ENCODE data around the gene ABCC8. TPM values are rescaled to one million over a fixed set of nuclear protein-coding genes. Genes with fewer than 3 reads are reported as not detected.

Gene ABCC8
- polyA plus RNA-seq, 3 donors: 1.8 to 2.8 (median 2.7) TPM

DNA sequence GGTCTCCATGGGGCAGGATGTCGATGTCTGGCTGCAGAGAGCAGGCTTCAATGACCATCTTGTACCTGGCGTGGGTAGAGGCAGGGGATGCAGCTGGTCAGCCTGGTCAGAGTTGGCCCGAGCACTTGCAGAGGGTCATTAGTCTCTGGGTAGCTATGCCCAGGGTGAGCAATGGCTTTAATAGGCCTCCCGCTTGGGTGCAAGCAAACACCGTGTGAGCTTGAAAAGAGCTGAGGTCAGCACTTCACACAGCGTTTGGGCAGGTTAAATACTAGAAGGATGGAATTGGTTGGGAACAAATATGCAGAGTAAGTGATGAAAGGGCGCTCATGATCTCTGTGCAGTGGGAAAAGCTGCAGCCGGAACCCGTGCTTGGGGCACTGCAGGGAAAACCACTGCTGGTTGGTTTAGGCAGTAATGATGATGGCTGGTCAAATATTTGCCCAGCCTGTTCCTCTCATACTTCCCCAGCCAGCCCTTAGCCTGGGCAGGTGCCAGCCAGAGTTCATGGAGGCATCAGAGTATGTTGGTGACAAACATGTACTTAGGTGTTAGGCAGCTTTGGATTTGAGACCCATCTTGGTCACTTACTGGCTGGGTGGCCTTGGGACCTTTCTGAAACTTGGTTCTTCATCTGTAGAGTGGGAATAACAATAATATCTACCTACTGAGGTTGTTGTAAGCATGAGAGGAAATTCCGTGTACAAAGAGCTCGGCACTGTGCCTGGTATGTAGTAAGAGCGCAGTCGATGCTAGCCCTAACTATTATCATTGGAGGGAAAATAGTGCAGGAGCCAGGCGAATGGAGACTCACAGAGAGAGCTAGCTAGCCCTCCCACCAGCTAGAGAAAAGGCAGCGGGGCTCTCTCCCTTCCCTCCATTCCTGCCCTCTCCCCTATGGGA is 63.0 kb downstream of the ABCC8 start:
- no peak for DNase-seq (ENCODE audit: extremely low read depth in 1 of 11, low read depth in 9 of 11, low spot score in 4 of 11)

DNA sequence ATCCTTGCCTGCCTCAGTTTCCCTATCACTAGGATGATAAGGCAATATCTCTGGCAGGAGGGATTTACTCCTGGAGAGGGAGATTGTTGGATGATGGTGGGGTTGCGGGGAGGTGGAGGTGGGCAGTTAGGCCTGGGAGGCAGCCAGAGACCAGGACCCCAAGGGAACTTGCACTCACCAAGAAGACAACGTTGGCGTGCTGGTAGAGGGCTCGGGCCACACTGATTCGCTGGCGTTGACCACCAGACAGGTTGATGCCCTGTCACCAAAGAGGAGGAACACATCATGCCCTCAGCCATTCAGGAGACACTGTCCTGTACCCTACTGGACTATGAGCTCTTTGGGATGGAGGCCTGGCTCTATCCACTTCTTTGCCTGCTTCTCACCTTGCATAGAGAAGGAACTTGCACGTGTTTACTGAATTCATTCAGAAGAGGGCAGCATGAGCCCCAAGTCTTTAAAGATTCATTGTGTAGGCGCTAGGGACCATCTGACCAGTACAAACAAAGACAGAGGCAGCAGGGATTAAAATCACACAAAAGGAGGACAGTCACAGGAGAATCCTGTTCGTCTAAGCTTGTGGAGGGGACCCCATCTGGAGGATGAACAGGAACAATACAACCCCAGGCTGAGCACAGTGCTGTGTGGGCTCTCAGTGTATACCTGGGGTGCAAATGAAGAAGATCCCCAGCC is 64.0 kb downstream of the ABCC8 start:
- no peak for DNase-seq (ENCODE audit: extremely low read depth in 1 of 11, low read depth in 9 of 11, low spot score in 4 of 11)

DNA sequence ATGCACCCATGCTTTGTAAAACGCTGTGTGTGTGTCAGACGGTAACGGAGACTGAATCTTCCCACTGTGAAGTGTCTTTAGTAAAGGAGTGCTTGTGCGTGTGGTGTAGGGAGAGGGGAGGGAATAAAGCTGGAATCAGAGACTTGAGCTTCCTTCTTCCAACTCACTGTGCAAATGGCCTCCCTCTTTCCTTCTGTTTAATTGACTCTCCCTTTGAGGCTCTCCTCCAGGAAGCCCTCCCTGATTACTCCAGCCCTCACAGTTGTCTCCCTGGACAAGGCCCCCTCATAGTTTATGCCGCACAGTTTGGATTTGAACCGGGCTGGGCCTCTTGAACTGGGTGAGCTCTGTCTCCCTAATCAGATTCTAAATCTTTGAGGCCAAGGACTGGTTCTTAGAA is 65.2 kb downstream of the ABCC8 start:
- no peak for DNase-seq (ENCODE audit: extremely low read depth in 1 of 11, low read depth in 9 of 11, low spot score in 4 of 11)

DNA sequence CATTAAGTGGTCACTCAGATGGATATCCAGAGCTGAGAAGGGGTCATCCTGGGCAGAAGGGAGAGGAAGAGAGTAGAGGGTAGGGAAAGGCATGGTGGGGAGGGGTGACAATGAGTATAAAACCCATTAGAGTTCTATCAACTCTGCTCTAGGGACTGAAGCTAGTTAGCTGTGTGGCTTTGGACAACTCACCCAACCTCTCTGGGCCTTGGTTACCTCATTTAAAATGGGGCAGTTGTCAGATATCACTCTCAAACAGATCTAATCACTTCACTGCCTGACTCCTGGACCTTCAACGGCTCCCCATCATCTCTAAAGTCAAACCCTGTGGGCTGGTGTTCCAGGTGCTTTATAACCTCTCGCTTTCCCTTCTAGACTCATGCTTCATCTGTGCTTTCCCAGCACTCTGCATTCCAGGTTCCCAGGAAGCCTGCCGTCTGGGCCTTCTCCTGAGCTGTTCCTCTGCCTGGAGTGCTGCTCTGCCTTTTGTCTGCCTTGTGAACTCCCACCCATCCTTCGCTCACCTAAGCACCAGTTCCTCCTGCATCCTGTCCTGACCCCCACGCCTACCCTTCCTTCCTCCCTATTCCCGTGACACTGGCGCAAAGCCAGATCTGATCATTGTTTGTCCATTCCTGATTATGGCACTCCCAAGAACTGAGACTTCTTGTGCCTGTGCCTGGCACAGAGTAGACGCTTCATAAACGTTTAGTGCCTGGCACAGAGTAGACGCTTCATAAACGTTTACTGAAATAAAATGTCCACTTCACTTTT is 65.9 kb downstream of the ABCC8 start:
- DNase-seq (ENCODE audit: extremely low read depth in 1 of 11, low read depth in 9 of 11, low spot score in 4 of 11): no peak

DNA sequence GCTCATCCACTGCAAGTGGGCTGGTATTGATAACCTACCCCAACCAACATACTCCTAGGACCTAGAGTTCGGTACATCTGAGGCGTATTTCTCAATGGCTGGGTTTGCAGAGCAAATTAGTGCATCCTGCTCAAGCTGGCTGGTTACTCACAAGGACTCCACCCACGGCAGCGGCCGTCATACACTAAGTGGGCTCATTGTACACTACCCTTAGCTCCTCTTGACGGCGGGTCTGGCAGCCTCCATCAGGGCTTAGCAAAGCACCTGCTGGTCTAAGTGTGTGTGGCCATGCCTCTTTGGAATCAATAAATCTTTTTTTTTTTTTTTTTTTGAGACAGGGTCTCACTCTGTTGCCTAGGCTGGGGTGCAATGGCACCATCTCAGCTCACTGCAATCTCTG is 68.0 kb downstream of the ABCC8 start:
- DNase-seq (ENCODE audit: extremely low read depth in 1 of 11, low read depth in 9 of 11, low spot score in 4 of 11): no peak

DNA sequence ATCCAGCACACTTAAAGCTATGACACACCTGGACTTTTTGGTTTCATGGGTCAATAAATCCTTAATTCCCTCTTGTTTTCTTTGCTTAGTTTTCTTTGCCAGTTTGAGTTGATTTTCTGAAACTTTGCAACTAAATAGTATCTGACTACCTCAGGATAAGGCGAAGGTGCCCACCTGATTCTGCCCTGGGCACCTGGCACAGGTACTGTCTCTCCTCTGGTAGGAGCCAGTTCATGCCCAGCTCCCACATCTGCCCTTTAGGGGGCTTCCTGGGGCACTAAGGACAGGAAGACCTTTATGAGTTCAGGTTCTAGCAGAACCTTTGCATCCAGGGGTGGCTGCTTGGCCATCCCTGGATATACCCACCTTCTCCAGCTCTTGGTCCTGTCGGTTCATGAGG is 68.6 kb downstream of the ABCC8 start:
- DNase-seq (ENCODE audit: extremely low read depth in 1 of 11, low read depth in 9 of 11, low spot score in 4 of 11): no peak

DNA sequence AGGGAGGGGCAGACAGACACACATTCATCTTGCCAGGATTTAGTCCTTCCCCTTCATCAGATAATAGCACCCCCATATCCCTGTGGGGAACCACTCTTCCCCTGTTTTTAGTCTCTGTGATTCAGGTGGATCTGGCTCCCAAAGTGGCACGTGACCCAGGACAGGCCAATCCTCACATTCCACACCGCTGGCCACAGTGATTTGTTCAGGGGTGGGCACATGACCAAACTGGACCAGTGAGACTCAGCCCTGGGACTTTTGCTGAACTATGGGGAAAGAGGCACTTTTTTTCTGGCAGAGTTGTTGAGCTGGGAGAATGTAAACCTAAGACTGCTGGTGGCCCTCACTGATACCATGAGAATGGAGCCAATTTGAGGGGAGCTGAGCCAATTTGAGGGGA is 69.1 kb downstream of the ABCC8 start:
- no peak for DNase-seq (ENCODE audit: extremely low read depth in 1 of 11, low read depth in 9 of 11, low spot score in 4 of 11)

DNA sequence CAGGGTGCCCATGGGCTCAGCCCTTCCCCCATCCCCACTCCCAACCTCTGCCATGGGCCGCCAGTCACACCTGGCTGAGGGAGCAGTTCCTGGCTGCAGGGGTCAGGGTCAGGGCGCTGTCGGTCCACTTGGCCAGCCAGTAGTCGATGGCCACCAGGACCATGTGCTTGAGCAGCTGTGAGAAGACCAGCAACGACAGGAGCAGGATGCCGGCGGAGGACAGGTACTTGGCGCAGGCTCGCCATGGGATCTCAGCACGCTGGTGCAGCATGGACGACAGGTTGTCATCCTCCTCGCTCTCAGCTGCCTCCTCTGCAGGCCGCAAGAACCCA is 69.9 kb downstream of the ABCC8 start:
- DNase-seq (ENCODE audit: extremely low read depth in 1 of 11, low read depth in 9 of 11, low spot score in 4 of 11): no peak

DNA sequence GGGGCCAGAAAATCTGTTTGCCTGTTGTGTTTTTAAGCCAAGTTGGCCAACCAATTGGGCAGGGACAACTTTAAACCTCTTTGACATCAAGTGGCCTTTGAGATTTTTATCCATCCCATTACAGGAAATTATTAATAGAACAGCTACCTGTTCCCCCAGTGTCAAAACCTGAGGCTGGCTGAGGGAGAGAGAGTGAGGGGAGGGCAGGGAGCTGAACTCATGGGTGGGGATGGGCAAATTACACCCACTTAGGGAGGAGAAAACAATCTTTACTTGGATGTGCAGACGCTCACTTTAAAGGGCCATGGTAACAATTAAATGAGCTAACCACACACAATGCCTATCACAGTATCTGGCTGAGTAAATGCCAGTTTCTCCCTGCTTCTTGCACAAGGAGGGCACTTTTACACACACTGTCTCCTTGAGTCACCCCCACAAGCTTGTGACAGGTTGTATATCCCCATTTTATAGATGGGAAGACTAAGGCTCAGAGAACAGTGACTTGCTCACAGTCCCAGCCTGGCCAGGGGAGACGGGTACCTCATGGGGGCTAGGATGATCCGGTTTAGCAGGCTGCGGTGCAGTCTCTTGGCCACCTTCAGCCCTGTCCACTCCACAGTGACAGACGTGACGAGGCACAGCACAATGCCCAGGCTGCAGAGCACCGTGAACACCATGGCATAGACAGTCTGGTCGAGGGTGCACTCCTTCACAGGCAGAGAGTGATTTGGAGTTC is 70.4 kb downstream of the ABCC8 start:
- no peak for DNase-seq (ENCODE audit: extremely low read depth in 1 of 11, low read depth in 9 of 11, low spot score in 4 of 11)

DNA sequence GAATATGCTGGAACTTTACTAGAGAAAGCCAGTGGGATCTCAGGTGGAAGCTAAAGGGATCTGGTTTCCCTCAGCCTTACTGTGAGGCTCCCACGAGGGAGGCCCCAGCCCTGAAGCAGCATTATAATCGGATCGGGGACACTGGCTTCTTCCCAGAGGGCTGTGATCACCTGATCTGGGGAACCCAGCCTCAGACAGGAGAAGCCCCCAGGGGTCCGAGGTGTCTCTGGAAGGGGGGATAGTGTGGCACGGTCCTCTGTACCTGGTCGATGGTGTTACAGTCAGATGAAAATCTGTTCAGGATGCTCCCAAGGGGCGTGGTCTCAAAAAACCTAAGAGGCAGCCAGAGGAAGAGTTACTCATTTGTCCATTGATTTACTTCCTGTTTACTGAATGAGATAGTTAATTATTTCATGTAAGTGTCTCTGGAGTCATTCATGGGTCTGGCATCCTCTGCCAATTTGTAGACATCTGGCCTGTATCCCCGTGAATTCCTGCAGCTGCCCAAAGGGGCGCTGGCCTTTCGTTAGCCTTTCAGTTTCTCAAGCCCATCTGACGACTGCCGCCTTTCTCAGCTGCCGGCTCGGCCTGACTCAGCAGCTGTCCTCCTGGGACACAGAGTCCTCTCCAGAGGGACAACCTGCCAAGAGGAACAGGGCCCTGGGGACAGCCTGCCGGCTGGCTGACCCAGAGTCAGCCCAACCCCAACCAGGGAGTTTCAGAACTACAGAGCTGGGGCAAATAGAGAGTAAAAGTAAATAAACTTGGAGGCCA is 71.2 kb downstream of the ABCC8 start:
- DNase-seq (ENCODE audit: extremely low read depth in 1 of 11, low read depth in 9 of 11, low spot score in 4 of 11): no peak

DNA sequence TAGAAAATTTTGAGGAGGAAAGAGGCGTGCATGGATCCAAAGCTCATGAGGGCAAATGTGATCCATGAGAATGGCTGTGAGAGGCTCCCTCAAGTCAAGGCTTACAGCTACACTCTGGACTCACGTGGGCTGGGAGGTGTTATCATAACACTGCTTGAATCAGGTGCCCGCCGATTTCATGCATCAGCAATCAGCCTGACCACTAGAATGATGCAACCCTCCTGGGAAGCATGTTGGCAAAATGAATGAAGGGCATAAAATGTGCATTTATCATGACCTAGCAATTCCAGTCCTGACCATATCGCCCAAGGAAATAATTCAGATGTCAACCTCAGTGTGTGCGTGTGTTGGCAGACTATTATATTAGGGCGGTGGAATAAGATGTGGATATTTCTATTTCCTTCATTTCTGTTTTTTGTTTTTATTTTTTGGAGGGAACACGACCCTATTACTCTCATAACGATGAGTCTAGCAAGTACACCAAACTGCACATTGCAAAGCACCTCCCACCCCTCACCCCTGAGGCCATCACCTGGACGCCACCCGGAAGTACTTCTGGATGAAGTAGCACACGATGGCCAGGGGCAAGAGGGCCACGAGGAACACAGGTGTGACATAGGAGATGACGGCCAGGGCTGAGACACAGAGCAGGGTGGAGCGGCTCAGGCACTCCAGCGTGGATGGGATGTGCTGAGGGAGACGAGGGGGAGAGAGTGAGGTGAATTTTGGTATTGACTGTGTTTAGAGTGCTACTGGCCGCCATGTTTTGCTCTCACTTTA is 72.5 kb downstream of the ABCC8 start:
- no peak for DNase-seq (ENCODE audit: extremely low read depth in 1 of 11, low read depth in 9 of 11, low spot score in 4 of 11)

DNA sequence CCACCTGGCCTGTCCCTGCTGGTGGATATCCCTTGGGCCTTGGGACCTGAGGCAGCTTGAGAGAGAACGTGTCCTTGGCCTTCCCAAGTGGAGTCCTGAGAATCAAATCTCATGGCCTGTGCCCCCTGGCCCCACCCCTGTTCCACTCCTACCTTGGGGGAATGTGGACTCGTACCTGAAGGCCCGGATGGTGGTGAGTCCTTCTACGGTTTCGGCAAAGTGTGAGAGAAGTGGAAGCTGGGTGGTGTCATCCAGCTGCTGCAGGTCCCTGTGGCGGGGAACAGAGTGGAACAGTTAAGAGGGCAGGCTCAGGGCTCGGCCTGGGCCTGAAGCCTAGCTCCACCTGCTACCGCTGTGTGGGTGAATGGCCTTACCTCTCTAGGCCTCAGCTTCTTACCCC is 74.2 kb downstream of the ABCC8 start:
- no peak for DNase-seq (ENCODE audit: extremely low read depth in 1 of 11, low read depth in 9 of 11, low spot score in 4 of 11)

DNA sequence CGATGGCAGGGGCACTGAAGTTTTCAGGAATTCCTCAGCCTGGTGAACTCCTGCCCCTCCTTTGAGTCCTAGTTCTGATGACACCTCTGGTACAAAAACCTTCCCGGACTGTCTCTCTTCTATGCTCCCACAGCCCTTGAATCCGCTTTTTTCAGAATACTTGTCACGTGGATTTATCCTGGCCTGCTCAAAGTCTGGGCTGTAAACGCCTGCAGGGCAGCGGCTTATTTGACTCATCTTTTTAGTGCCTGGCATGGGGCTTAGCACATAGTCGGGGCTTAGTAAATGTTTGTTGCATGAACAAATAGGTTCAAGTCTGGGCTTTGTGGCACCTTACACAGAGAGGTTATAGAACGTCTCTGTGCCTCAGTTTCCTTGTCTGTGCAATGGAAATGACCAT is 74.8 kb downstream of the ABCC8 start:
- DNase-seq (ENCODE audit: extremely low read depth in 1 of 11, low read depth in 9 of 11, low spot score in 4 of 11): no peak

DNA sequence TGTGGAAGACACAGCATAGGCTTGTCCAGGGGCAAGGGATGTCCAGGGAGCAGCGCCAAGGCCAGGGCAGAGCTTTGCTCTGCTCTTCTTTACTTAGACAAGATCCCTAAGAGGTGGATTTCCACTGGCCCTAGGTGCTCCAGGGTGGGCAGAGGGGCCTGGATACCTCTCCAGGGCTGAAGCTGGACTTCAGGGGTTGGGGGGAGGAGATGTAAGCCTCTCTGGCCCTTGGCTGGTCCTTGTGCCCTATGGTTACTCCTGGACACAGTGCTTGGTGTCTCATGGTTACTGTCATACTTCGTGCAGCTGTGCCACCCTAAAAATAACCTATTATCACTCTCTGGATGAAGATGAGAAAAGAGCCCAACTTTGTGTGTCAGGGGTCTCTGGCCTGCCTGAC is 75.3 kb downstream of the ABCC8 start:
- DNase-seq (ENCODE audit: extremely low read depth in 1 of 11, low read depth in 9 of 11, low spot score in 4 of 11): no peak

DNA sequence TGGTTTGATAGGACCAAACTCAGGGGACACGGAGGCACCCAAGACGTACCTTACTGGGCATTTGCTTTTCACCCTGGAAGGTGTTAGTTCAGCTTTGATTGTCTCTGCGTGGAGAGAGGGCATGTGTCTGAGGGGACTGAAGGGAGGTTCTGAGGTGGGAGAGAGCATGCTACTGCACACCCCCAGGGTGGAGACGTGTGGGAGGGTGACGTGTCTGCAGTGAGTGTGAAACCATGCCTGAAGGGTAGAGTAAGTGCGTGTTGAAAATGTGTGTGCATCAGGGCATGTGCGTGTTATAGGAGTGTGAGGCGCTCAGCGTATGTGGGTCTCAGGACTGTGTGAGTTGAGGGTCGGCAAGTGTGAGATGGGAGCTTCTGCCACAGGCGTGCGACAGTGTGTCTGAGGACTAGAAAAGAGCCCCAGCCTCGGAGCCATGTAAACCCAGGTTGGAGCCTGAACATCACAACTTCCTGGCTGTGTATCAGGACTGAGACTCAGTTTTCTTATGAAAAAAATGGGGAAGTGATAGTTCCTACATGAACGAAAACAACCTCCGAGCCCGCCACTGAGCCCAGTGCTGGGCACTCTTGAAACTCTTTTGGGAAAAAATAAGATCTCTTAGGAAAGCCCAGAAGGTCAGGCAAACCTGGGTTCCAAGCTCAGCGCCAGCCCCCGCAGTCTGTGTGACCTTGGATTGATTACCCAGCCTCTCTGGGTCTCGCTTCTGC is 76.4 kb downstream of the ABCC8 start:
- DNase-seq (ENCODE audit: extremely low read depth in 1 of 11, low read depth in 9 of 11, low spot score in 4 of 11): no peak

DNA sequence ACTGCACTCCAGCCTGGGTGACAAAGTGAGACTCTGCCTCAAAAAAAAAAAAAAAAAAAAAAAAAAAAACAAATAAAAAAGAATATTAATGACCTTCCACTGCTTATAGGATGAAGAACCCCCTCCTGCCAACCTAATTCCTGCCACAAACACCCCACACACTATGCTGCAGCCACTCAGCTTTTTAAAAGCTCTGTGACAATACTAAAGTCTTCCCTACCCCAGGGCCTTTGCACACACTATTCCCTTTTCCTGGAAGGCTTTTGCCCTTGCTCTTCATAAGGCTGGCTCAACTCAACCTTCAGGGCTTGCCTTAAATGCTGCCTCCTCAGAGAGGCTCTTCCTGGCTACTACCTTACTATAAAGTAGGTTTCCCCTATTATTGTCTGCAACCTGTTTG is 77.4 kb downstream of the ABCC8 start:
- DNase-seq (ENCODE audit: extremely low read depth in 1 of 11, low read depth in 9 of 11, low spot score in 4 of 11): no peak

DNA sequence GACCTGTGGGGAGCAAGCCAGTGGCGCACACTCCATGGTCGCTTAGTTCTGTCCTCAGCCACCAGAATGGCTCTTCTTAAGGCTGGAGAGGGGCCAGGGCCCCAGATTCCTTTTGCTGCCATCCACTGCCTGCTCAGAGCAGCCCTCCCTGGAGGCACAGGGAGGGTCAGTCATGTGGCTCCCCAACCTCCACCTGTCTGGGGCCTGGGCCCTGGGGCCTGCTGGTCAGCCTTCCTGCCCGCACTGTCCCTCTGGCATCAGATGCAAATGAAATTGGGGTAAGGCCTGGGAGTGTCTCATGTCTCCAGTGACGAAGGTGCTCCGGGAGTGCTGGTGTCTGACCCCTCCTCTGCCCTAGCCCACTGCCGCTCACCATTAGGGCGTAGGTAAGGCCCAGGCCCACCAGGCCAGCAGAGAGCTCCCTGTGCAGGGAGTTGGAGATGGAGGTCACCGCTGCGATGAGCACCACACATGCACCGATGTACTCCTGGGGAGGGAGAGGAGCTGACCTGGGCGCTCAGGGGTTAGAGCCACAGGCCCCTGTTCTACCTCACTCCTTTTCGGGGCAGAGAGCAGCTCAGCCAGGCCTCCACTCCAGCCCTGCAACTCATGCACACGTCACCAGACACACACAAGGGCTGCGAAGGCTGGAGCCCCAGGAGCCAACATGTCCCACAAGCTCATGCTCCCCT is 79.2 kb downstream of the ABCC8 start:
- DNase-seq (ENCODE audit: extremely low read depth in 1 of 11, low read depth in 9 of 11, low spot score in 4 of 11): no peak
